H1 (cell line): ENCODE measurements around the gene SYNPO2L. TPM values are rescaled to one million over a fixed set of nuclear protein-coding genes. Genes with fewer than 3 reads are reported as not detected.

Experiments used
- CTCF ChIA-PET: fragments of 300-600 bp; sonication (Branson Sonifier 250); formaldehyde crosslinking; loops from one replicate; lab custom pipeline; 2021; ENCODE audit not compliant: partially characterized antibody; lab: Charles Lee
- POLR2A ChIA-PET: fragments of 300-600 bp; sonication (Branson Sonifier 250); formaldehyde crosslinking; loops from one replicate; lab custom pipeline; 2021; ENCODE audit warnings: inconsistent platforms; ENCODE audit not compliant: partially characterized antibody; lab: Charles Lee
- DNase-seq, 2 experiments: peaks; one replicate each; pipeline versions ENCODE4 v3.0.0 to v3.0.0-alpha.2; 2010 to 2022; ENCODE audit warnings: low spot score in 2 of 2, low read depth in 1 of 2, mixed read lengths in 1 of 2
- FAIRE-seq: peaks from 2 replicates; lab custom pipeline; 2011; peaks lifted over from hg19 to GRCh38; lab: Jason Lieb, UNC
- H2AFZ ChIP-seq: 2 replicates; pipeline ENCODE4 v1.8.1; 2012; ENCODE audit warnings: low read length, inconsistent platforms
- H2AK5ac ChIP-seq: 2 replicates; pipeline ENCODE4 v1.6.1; 2013; ENCODE audit warnings: low read depth, low read length
- H2BK120ac ChIP-seq: replicated peaks from 2 replicates; pipeline ENCODE3; 2013; ENCODE audit warnings: low read depth, low read length, inconsistent platforms
- H2BK12ac ChIP-seq: 2 replicates; pipeline ENCODE4 v1.6.1; 2013; ENCODE audit warnings: low read depth, low read length
- H2BK15ac ChIP-seq: 2 replicates; pipeline ENCODE4 v1.6.1; 2013; ENCODE audit warnings: low read length
- H2BK20ac ChIP-seq: 2 replicates; pipeline ENCODE4 v1.6.1; 2013; ENCODE audit warnings: low read length
- H2BK5ac ChIP-seq: 2 replicates; pipeline ENCODE4 v1.6.1; 2013; ENCODE audit warnings: low read depth, low read length
- H3K14ac ChIP-seq: 2 replicates; pipeline ENCODE4 v1.6.1; 2013; ENCODE audit warnings: inconsistent platforms; ENCODE audit not compliant: insufficient read length
- H3K18ac ChIP-seq: 2 replicates; pipeline ENCODE4 v1.6.1; 2013; ENCODE audit warnings: low read length; ENCODE audit errors: extremely low read depth
- H3K23ac ChIP-seq: 2 replicates; pipeline ENCODE4 v1.6.1; 2013; ENCODE audit warnings: inconsistent platforms; ENCODE audit not compliant: insufficient read length
- H3K23me2 ChIP-seq: 2 replicates; pipeline ENCODE4 v1.6.1; 2013; ENCODE audit warnings: low read depth, low read length
- H3K27ac ChIP-seq: 2 replicates; pipeline ENCODE4 v1.6.1; 2011; ENCODE audit warnings: low read depth, low read length, inconsistent platforms
- H3K27me3 ChIP-seq, 4 experiments: replicated peaks in 1 of 4; 1 replicate in 1 of 4; 2 replicates in 3 of 4; pipeline versions ENCODE4 v1.6.1 to v1.8.1; 2011 to 2013; ENCODE audit warnings: low read length in 3 of 4, mild to moderate bottlenecking in 3 of 4, inconsistent platforms in 2 of 4, mixed read lengths in 2 of 4, moderate library complexity in 1 of 4; ENCODE audit not compliant: control insufficient read depth in 3 of 4, insufficient read depth in 3 of 4; ENCODE audit errors: extremely low read depth in 1 of 4
- H3K36me3 ChIP-seq, 4 experiments: 2 replicates each; pipeline versions ENCODE4 v1.6.1 to v1.8.1; 2011 to 2013; ENCODE audit warnings: mild to moderate bottlenecking in 4 of 4, low read length in 3 of 4, moderate library complexity in 2 of 4, control low read depth in 1 of 4, inconsistent platforms in 1 of 4; ENCODE audit not compliant: insufficient read depth in 4 of 4, control insufficient read depth in 2 of 4
- H3K4ac ChIP-seq: replicated peaks from 2 replicates; pipeline ENCODE3; 2013; ENCODE audit warnings: low read length, low read depth, mixed read lengths, inconsistent platforms; ENCODE audit not compliant: insufficient read length
- H3K4me1 ChIP-seq, 4 experiments: replicated peaks in 1 of 4; 1 replicate in 1 of 4; 2 replicates in 3 of 4; pipeline versions ENCODE4 v1.6.1 to v1.8.1; 2011 to 2013; ENCODE audit warnings: low read length in 3 of 4, inconsistent platforms in 2 of 4, mixed read lengths in 1 of 4; ENCODE audit not compliant: insufficient read depth in 4 of 4, control insufficient read depth in 3 of 4
- H3K4me2 ChIP-seq, 2 experiments: 2 replicates each; pipeline versions ENCODE4 v1.6.1 to v1.8.1; 2011 to 2013; ENCODE audit warnings: low read depth in 2 of 2, low read length in 2 of 2, control low read depth in 1 of 2, inconsistent platforms in 1 of 2, mild to moderate bottlenecking in 1 of 2; ENCODE audit not compliant: insufficient read depth in 1 of 2
- H3K4me3 ChIP-seq, 4 experiments: fragments of 200-600, 300-600 bp in 1 of 4; sonication (generic), shearing (Covaris generic), sonication (Bioruptor Twin) in 1 of 4; 2 replicates each; pipeline versions ENCODE4 v1.5.1 to v1.8.1; 2011 to 2016; ENCODE audit warnings: low read length in 4 of 4, low read depth in 3 of 4, control low read depth in 2 of 4, inconsistent platforms in 2 of 4, mild to moderate bottlenecking in 2 of 4, mixed read lengths in 1 of 4, moderate library complexity in 1 of 4; ENCODE audit not compliant: insufficient read depth in 2 of 4; ENCODE audit errors: extremely low read depth in 1 of 4
- H3K56ac ChIP-seq: replicated peaks from 2 replicates; pipeline ENCODE3; 2013; ENCODE audit warnings: low read depth, mild to moderate bottlenecking, mixed read lengths, low read length, inconsistent platforms; ENCODE audit not compliant: insufficient read length
- H3K79me1 ChIP-seq: 2 replicates; pipeline ENCODE4 v1.6.1; 2013; ENCODE audit warnings: low read depth, low read length, control low read depth
- H3K79me2 ChIP-seq, 2 experiments: 2 replicates each; pipeline versions ENCODE4 v1.6.1 to v1.8.1; 2012 to 2013; ENCODE audit warnings: low read length in 2 of 2, mild to moderate bottlenecking in 2 of 2, inconsistent platforms in 1 of 2; ENCODE audit not compliant: insufficient read depth in 2 of 2, control insufficient read depth in 1 of 2
- H3K9ac ChIP-seq, 4 experiments: replicated peaks in 1 of 4; 1 replicate in 1 of 4; 2 replicates in 3 of 4; pipeline versions ENCODE4 v1.6.1 to v1.8.1; 2011 to 2013; ENCODE audit warnings: low read depth in 3 of 4, low read length in 3 of 4, control low read depth in 2 of 4, mild to moderate bottlenecking in 2 of 4, moderate library complexity in 2 of 4, inconsistent platforms in 1 of 4; ENCODE audit errors: extremely low read depth in 1 of 4
- H3K9me3 ChIP-seq, 2 experiments: 2 replicates each; pipeline versions ENCODE4 v1.6.1 to v1.8.1; 2012 to 2013; ENCODE audit warnings: mild to moderate bottlenecking in 2 of 2, moderate library complexity in 2 of 2, control low read depth in 1 of 2, inconsistent platforms in 1 of 2, low read depth in 1 of 2, low read length in 1 of 2, mixed read lengths in 1 of 2; ENCODE audit not compliant: insufficient read depth in 2 of 2
- H4K20me1 ChIP-seq, 2 experiments: replicated peaks in 1 of 2; 2 replicates each; pipeline versions ENCODE3 to v1.8.1; 2011 to 2013; ENCODE audit warnings: inconsistent platforms in 2 of 2, low read length in 2 of 2, mild to moderate bottlenecking in 1 of 2; ENCODE audit not compliant: insufficient read depth in 2 of 2, control insufficient read depth in 1 of 2
- H4K5ac ChIP-seq: 2 replicates; pipeline ENCODE4 v1.6.1; 2013; ENCODE audit warnings: low read length, low read depth, mixed read lengths, inconsistent platforms; ENCODE audit not compliant: insufficient read length
- H4K8ac ChIP-seq: 2 replicates; pipeline ENCODE4 v1.8.0; 2013; ENCODE audit warnings: mild to moderate bottlenecking, moderate library complexity, low read length, inconsistent platforms; ENCODE audit not compliant: insufficient read depth; ENCODE audit errors: extremely low read depth
- H4K91ac ChIP-seq: replicated peaks from 2 replicates; pipeline ENCODE3; 2013; ENCODE audit warnings: low read length, mixed read lengths, inconsistent platforms; ENCODE audit not compliant: insufficient read length
- ASH2L ChIP-seq: fragments of 200-600, 300-600 bp; sonication (generic); IDR thresholded peaks from one replicate; pipeline ENCODE4 v1.7.1; 2017; ENCODE audit warnings: low read length
- CEBPB ChIP-seq: IDR thresholded peaks from 2 replicates; pipeline ENCODE4 v1.6.1; 2012; ENCODE audit warnings: low read depth, low read length
- CREB1 ChIP-seq: IDR thresholded peaks from 2 replicates; pipeline ENCODE4 v1.6.1; 2012; ENCODE audit warnings: inconsistent platforms
- PHF8 ChIP-seq: fragments of 200-600 bp; sonication (generic); conservative IDR thresholded peaks from 2 replicates; pipeline ENCODE4 v1.7.1; 2012; ENCODE audit warnings: low read depth, mild to moderate bottlenecking, inconsistent platforms, low read length, moderate library complexity
- WGBS, 2 experiments: shearing (Covaris generic) in 1 of 2; methylation state at CpG; one replicate each; pipeline versions ENCODE4 v1.1.6 to v1.1.7; 2013 to 2015; ENCODE audit warnings: low lambda C conversion rate in 2 of 2, mixed read lengths in 2 of 2, inconsistent platforms in 1 of 2, low coverage in 1 of 2, missing lambda C conversion rate in 1 of 2; ENCODE audit not compliant: insufficient replicate concordance in 2 of 2, insufficient coverage in 1 of 2, insufficient read length in 1 of 2; ENCODE audit errors: extremely low coverage in 1 of 2, missing lambda C conversion rate in 1 of 2; 5-methylcytosine and 5-hydroxymethylcytosine counted together
- polyA plus RNA-seq, 7 experiments: library from polyadenylated mRNA; depleted of rRNA in 3 of 7; stranded (reverse) in 5 of 7; unstranded in 2 of 7; fragments of >200 nt in 5 of 7; fragments of 200-250 nt in 2 of 7; gene quantifications; 1 replicate in 5 of 7; 2 replicates in 1 of 7; 4 replicates in 1 of 7; pipeline versions ENCODE4 v1.2.1 to v1.2.3, GENCODE V29; 2011 to 2013; ENCODE audit warnings: missing spikeins in 2 of 7, mixed read lengths in 2 of 7
- total RNA-seq: library from RNA; stranded (reverse); fragmentation: NEBNext Ultra II Directional; extraction: Animal tissue kit (Norgen Biotek cat#: 25700); gene quantifications from 2 replicates; pipeline ENCODE4 v1.2.1, GENCODE V29; 2021

SYNPO2L gene
- total and polyA plus RNA-seq, 2 of the 8 experiments (the other 6 are each of a cell fraction or from before 2014, with no cell fraction given), result 0.05 to 0.19 TPM

DNA sequence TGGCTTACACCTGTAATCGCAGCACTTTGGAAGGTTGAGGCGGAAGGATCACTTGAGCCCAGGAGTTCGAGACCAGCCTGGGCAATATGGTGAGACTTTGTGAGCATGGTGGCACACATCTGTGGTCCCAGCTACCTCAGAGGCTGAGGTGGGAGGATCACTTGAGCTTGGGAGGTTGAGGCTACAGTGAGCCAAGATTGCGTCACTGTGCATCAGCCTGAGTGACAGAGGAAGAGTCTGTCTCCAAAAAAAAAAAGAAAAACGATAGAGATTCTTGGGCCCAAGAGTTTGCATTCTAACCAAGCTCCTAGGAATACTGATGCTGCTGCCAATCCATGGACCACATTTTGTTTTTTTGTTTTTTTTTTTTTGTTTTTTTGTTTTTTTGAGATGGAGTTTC lies 26.7 kb downstream of the SYNPO2L start:
- H3K79me1 ChIP-seq, result peaks cover 5% of the 10 kb centered on the region; the same call in 1 of the 2 replicates
- no peaks in the 10 kb centered on the region for H3K9me3 ChIP-seq
- no peak overlapping the region for H4K91ac ChIP-seq
- no peak overlapping the region for H3K27ac ChIP-seq
- H3K23me2 ChIP-seq, result peaks cover 5% of the 10 kb centered on the region; the same call in 1 of the 2 replicates
- no peak overlapping the region for H3K9ac ChIP-seq
- no peak for TF ChIP-seq CREB1
- TF ChIP-seq PHF8, result no peak
- 0 out of 2 replicates have a peak, but pooled peaks have one; percentile 2 for TF ChIP-seq CEBPB
- no peak for TF ChIP-seq ASH2L
- H4K20me1 ChIP-seq, result no peaks in the 10 kb centered on the region
- H3K4me1 ChIP-seq, result peaks cover 0 to 3% (median 0%) of the 10 kb centered on the region in 4 experiments; a peak in 3 of 7 replicates
- no peak overlapping the region for H2AFZ ChIP-seq
- H3K79me2 ChIP-seq, result peaks cover 0 to 14% of the 10 kb centered on the region in 2 experiments; a peak in 2 of 4 replicates
- no peak overlapping the region for H3K4ac ChIP-seq
- no peaks in the 10 kb centered on the region for H3K36me3 ChIP-seq
- H3K14ac ChIP-seq, result no peak overlapping the region
- H3K56ac ChIP-seq, result no peak overlapping the region
- no peak overlapping the region for H4K5ac ChIP-seq
- H3K27me3 ChIP-seq, result no peaks in the 10 kb centered on the region
- no peak overlapping the region for H3K23ac ChIP-seq
- ChIA-PET POLR2A (interaction anchor here (0.6 to 1.0 kb wide), 2 partner anchors 10 to 116 kb away, joined by 3 read pairs; no protein-coding TSS in a partner anchor), CTCF (interaction anchor here (0.6 to 6.8 kb wide), 5 partner anchors 9 to 100 kb away, joined by 3 to 29 read pairs (median 8); partner anchors contain the start of gene MYOZ1)
- no peak overlapping the region for H2BK12ac ChIP-seq
- no peak overlapping the region for H2BK20ac ChIP-seq
- no peak overlapping the region for H2BK120ac ChIP-seq
- no peak overlapping the region for H3K4me2 ChIP-seq
- no peak overlapping the region for H2BK15ac ChIP-seq
- H2AK5ac ChIP-seq, result no peak overlapping the region
- H2BK5ac ChIP-seq, result no peak overlapping the region
- WGBS, 2 experiments, result 82% methylated on average over 5 of the region's 5 CpGs; no CpG with 5 or more reads in 1 of the 2 experiments
- H3K4me3 ChIP-seq, result no peak overlapping the region
- H4K8ac ChIP-seq, result no peak overlapping the region
- DNase-seq, result no peak
- no peak for FAIRE-seq
- H3K18ac ChIP-seq, result no peak overlapping the region
